ENCODE measurements around the gene PTPRN2. TPM values are rescaled to one million over a fixed set of nuclear protein-coding genes. Genes with fewer than 3 reads are reported as not detected.

PTPRN2 gene
- total and polyA plus RNA-seq, 2 donors (not counting 3 experiments of a cell fraction or from before 2014, with no cell fraction given): 0.62 to 0.88 TPM

GRCh38 chr7:157730614-157731013, 857.0 kb downstream of the PTPRN2 start:
- ChIA-PET CTCF (no interaction called here), POLR2A (no interaction called here)
- Histone ChIP-seq H4K20me1 (replicated peaks; ENCODE audit: control insufficient read depth, extremely low read depth, insufficient read depth, low read length) (no peaks in the 10 kb centered on the region), H3K4me2 (ENCODE audit: insufficient read depth, low read length) (no peak overlapping the region), H3K36me3 (ENCODE audit: control insufficient read depth in 2 of 2, extremely low read depth in 1 of 2, insufficient read depth in 2 of 2, low read length in 2 of 2) (no peaks in the 10 kb centered on the region), H3K4me3 (replicated peaks in 1 of 3; ENCODE audit: insufficient read depth in 1 of 3, low read depth in 1 of 3, low read length in 3 of 3) (no peak overlapping the region), H3K9ac (replicated peaks; ENCODE audit: extremely low read depth, insufficient read depth, low read length) (no peak overlapping the region), H3K9me1 (replicated peaks; ENCODE audit: control insufficient read depth, extremely low read depth, insufficient read depth, low read length) (no peaks in the 10 kb centered on the region), H3K27me3 (ENCODE audit: control insufficient read depth in 2 of 2, insufficient read depth in 2 of 2, low read length in 2 of 2) (no peaks in the 10 kb centered on the region), H3K27ac (ENCODE audit: insufficient read depth, low read depth, low read length) (no peak overlapping the region), H3K4me1 (ENCODE audit: control insufficient read depth, extremely low read depth, insufficient read depth, low read length) (no peaks in the 10 kb centered on the region), H3K9me3 (replicated peaks; ENCODE audit: control insufficient read depth, insufficient read depth, low read length) (no peaks in the 10 kb centered on the region), H3K79me2 (ENCODE audit: control insufficient read depth, insufficient read depth, low read length) (no peaks in the 10 kb centered on the region), H2AFZ (ENCODE audit: low read depth, low read length) (no peak overlapping the region)
- intact Hi-C loops (cut with micrococcal nuclease): no loop called here
- BruUV-seq (replicated peaks): no TSS peak
- TF ChIP-seq GATA2 (IDR thresholded peaks at IDR 0.05; ENCODE audit: insufficient read depth, insufficient read length, low read depth, low read length) (no peak), CTCF (IDR thresholded peaks at IDR 0.05; ENCODE audit: extremely low read depth in 1 of 2, insufficient read depth in 1 of 2, low read depth in 1 of 2, low read length in 2 of 2) (no peak), MAX (IDR thresholded peaks at IDR 0.05; ENCODE audit: insufficient read depth, insufficient read length) (no peak), EZH2 (IDR thresholded peaks at IDR 0.05; ENCODE audit: borderline replicate concordance, low read depth, low read length, severe bottlenecking) (no peak), POLR2AphosphoS5 (IDR thresholded peaks at IDR 0.05; ENCODE audit: insufficient read depth, low read depth, low read length) (no peak), MYC (IDR thresholded peaks at IDR 0.05; ENCODE audit: low read depth, low read length) (no peak), FOS (IDR thresholded peaks at IDR 0.05; ENCODE audit: borderline replicate concordance, insufficient read depth, low read length) (no peak), POLR2A (IDR thresholded peaks at IDR 0.05; ENCODE audit: low read depth, low read length) (no peak), JUN (IDR thresholded peaks at IDR 0.05; ENCODE audit: borderline replicate concordance, insufficient read depth, insufficient read length, low read depth) (no peak)
- DNase-seq (ENCODE audit: low read depth, low spot score): no peak
- dilution Hi-C loops (cut with MboI; ENCODE audit: extremely low pct_ligation_motif_present, low sequenced_read_pairs): no loop called here
- FAIRE-seq: no peak

All from endothelial cell of umbilical vein (primary cell).